K562 (cell line): ENCODE measurements around the gene EMILIN3. TPM values are rescaled to one million over a fixed set of nuclear protein-coding genes. Genes with fewer than 3 reads are reported as not detected.

Experiments
- ATAC-seq: fragments of 200-7000 bp; cut with Tn5 transposase; 3 replicates; pipeline ENCODE4 v1.9.1; 2020; ENCODE audit warnings: moderate library complexity
- BruUV-seq: library from RNA; stranded (reverse); fragments of 400-500 nt; replicated peaks from 2 replicates; lab custom pipeline; 2021; lab: Mats Ljungman, UMichigan
- CTCF ChIA-PET: fragments of 300-600 bp; formaldehyde crosslinking; extraction: SDS; loops from one replicate; lab custom pipeline; 2021; ENCODE audit warnings: low intra/inter-chr PET ratio; lab: Yijun Ruan, JAX
- POLR2A ChIA-PET: fragments of 300-600, 350-650 bp; sonication (Branson Sonifier 250); formaldehyde crosslinking; extraction: SDS; loops from one replicate; lab custom pipeline; 2021; ENCODE audit warnings: antibody characterized with exemption, inconsistent platforms; lab: Yijun Ruan, JAX
- DNase-seq, 4 experiments: peaks; one replicate each; pipeline versions ENCODE4 v3.0.0 to v3.0.0-alpha.2; 2011 to 2018; ENCODE audit warnings: low spot score in 3 of 4, mixed read lengths in 3 of 4; ENCODE audit errors: extremely low read depth in 1 of 4
- FAIRE-seq: peaks from 2 replicates; lab custom pipeline; 2011; peaks lifted over from hg19 to GRCh38; lab: Jason Lieb, UNC
- H2AFZ ChIP-seq: 2 replicates; pipeline ENCODE4 v1.6.0; 2011; ENCODE audit warnings: low read depth, low read length, control low read depth, inconsistent platforms
- H3K27ac ChIP-seq: fragments of 200-600 bp; 3 replicates; pipeline ENCODE4 v1.8.0; 2011; ENCODE audit warnings: low read depth, mild to moderate bottlenecking, control low read depth, inconsistent platforms, low read length, moderate library complexity, mixed read lengths; ENCODE audit errors: extremely low read depth
- H3K27me3 ChIP-seq, 2 experiments: fragments of 300-600 bp in 1 of 2; 2 replicates in 1 of 2; 3 replicates in 1 of 2; pipeline versions ENCODE4 v1.6.0 to v1.8.0; 2011; ENCODE audit warnings: inconsistent platforms in 2 of 2, low read length in 2 of 2, mild to moderate bottlenecking in 1 of 2, mixed read lengths in 1 of 2, moderate library complexity in 1 of 2; ENCODE audit not compliant: control insufficient read depth in 2 of 2, insufficient read depth in 2 of 2
- H3K36me3 ChIP-seq: fragments of 300-600 bp; 3 replicates; pipeline ENCODE4 v1.8.0; 2011; ENCODE audit warnings: mild to moderate bottlenecking, low read length, inconsistent platforms; ENCODE audit not compliant: control insufficient read depth, insufficient read depth
- H3K4me1 ChIP-seq, 2 experiments: fragments of 200-600 bp in 1 of 2; replicated peaks in 1 of 2; 2 replicates in 1 of 2; 3 replicates in 1 of 2; pipeline versions ENCODE4 v1.5.1 to v1.8.0; 2011; ENCODE audit warnings: inconsistent platforms in 2 of 2, low read length in 2 of 2, mild to moderate bottlenecking in 1 of 2, mixed read lengths in 1 of 2, moderate library complexity in 1 of 2; ENCODE audit not compliant: control insufficient read depth in 2 of 2, insufficient read depth in 2 of 2
- H3K4me2 ChIP-seq: 2 replicates; pipeline ENCODE4 v1.6.1; 2011; ENCODE audit warnings: low read length, control low read depth, inconsistent platforms, mixed read lengths; ENCODE audit not compliant: insufficient read depth
- H3K4me3 ChIP-seq: fragments of 200-600 bp; sonication (generic), shearing (Covaris generic); 2 replicates; pipeline ENCODE4 v1.5.1; 2016; ENCODE audit warnings: control low read depth, inconsistent platforms
- H3K79me2 ChIP-seq: fragments of 200-600 bp; 3 replicates; pipeline ENCODE4 v1.8.0; 2011; ENCODE audit warnings: low read length, inconsistent platforms; ENCODE audit not compliant: control insufficient read depth, insufficient read depth
- H3K9ac ChIP-seq, 2 experiments: 2 replicates each; pipeline versions ENCODE4 v1.6.0 to v1.6.1; 2011; ENCODE audit warnings: low read depth in 2 of 2, low read length in 2 of 2, control low read depth in 1 of 2, inconsistent platforms in 1 of 2, mild to moderate bottlenecking in 1 of 2, mixed read lengths in 1 of 2; ENCODE audit not compliant: insufficient read depth in 1 of 2
- H3K9me1 ChIP-seq: one replicate; pipeline ENCODE4 v1.6.0; 2011; ENCODE audit warnings: inconsistent platforms, mild to moderate bottlenecking, low read length, moderate library complexity; ENCODE audit not compliant: control insufficient read depth, insufficient read depth
- H3K9me3 ChIP-seq: replicated peaks from 2 replicates; pipeline ENCODE4 v1.5.1; 2011; ENCODE audit warnings: low read depth, low read length, inconsistent platforms; ENCODE audit not compliant: control insufficient read depth, insufficient read depth
- H4K20me1 ChIP-seq: replicated peaks from 2 replicates; pipeline ENCODE4 v1.6.1; 2011; ENCODE audit warnings: low read length, inconsistent platforms, mixed read lengths; ENCODE audit not compliant: control insufficient read depth, insufficient read depth
- C11orf30 ChIP-seq: fragments of 450-650 bp; IDR thresholded peaks from 2 replicates; pipeline ENCODE4 v1.6.1; 2016; ENCODE audit warnings: low read depth, mild to moderate bottlenecking
- E4F1 ChIP-seq: fragments of 250-450 bp; sonication (Bioruptor Pico); IDR thresholded peaks from 2 replicates; pipeline ENCODE4 v1.5.0; 2021; ENCODE audit warnings: mild to moderate bottlenecking, borderline replicate concordance
- HMG20B ChIP-seq: fragments of 250-450 bp; sonication (Bioruptor Pico); IDR thresholded peaks from 2 replicates; pipeline ENCODE4 v1.5.0; 2021; ENCODE audit warnings: mild to moderate bottlenecking
- HNRNPLL ChIP-seq: fragments of 200-400 bp; formaldehyde crosslinking; IDR thresholded peaks from 2 replicates; pipeline ENCODE4 v1.6.1; 2017; ENCODE audit warnings: low read length, low read depth, mild to moderate bottlenecking; ENCODE audit not compliant: poor library complexity, severe bottlenecking
- NBN ChIP-seq: fragments of 450-650 bp; IDR thresholded peaks from 2 replicates; pipeline ENCODE4 v1.6.1; 2016; ENCODE audit warnings: low read depth, mild to moderate bottlenecking
- RFX7 ChIP-seq: fragments of 250-450 bp; sonication (Bioruptor Pico); IDR thresholded peaks from 2 replicates; pipeline ENCODE4 v1.5.1; 2021; ENCODE audit warnings: mild to moderate bottlenecking
- TAF7 ChIP-seq: fragments of 450-650 bp; IDR thresholded peaks from 2 replicates; pipeline ENCODE4 v1.6.1; 2016; ENCODE audit warnings: missing genetic modification characterization, missing compliant biosample characterization
- ZNF589 ChIP-seq: fragments of 200-800 bp; sonication (Bioruptor generic); IDR thresholded peaks from 2 replicates; pipeline ENCODE4 v1.6.1; 2016; ENCODE audit warnings: low read depth, missing genetic modification characterization, missing compliant biosample characterization
- WGBS: fragments of 100-300 bp; shearing (Covaris generic); methylation state at CpG from one replicate; pipeline ENCODE4 v1.1.6; 2016; ENCODE audit warnings: low coverage, mixed read lengths; ENCODE audit not compliant: insufficient coverage; ENCODE audit errors: missing lambda C conversion rate; 5-methylcytosine and 5-hydroxymethylcytosine counted together
- in situ Hi-C: fragments of 300-500 bp; cut with MboI; formaldehyde crosslinking; loops from 4 replicates; pipeline ENCODE4 v1.15.0; 2018; ENCODE audit warnings: inconsistent platforms, mixed read lengths
- intact Hi-C: fragments of 100-400 bp; cut with micrococcal nuclease; formaldehyde crosslinking; loops from 2 replicates; pipeline ENCODE4 v1.14.2; 2022
- polyA plus RNA-seq, 8 experiments: library from polyadenylated mRNA; depleted of rRNA in 4 of 8; stranded (reverse) in 5 of 8; unstranded in 3 of 8; fragments of >200 nt; fragmentation: Nextera tagmentation in 2 of 8; fragmentation: Illumina TruSeq in 1 of 8; extraction: Ambion mirVana in 2 of 8; extraction: Trizol in 1 of 8; gene quantifications; 2 replicates each; pipeline versions ENCODE4 v1.2.1 to v1.2.3, GENCODE V29; 2011 to 2014; ENCODE audit warnings: inconsistent platforms in 1 of 8, missing spikeins in 1 of 8
- total RNA-seq, 7 experiments: library from RNA; depleted of rRNA in 6 of 7; stranded (reverse); fragments of >200 nt in 6 of 7; fragmentation: Illumina TruSeq in 2 of 7; extraction: Trizol in 2 of 7; gene quantifications; 2 replicates each; pipeline versions ENCODE4 v1.2.1 to v1.2.3, GENCODE V29; 2011 to 2021; ENCODE audit warnings: low replicate concordance in 1 of 7

The EMILIN3 gene
- total and polyA plus RNA-seq, 9 of the 15 experiments (the other 6 are each of a cell fraction or from before 2014, with no cell fraction given) = 0.01 to 0.07 TPM; not detected in 7

GRCh38 chr20:41364236-41364855 is 2.3 kb downstream of the EMILIN3 start:
- in situ Hi-C loops (no loop called here), intact Hi-C loops (no loop called here)
- no peak overlapping the region for H3K4me2 ChIP-seq
- no peak overlapping the region for H2AFZ ChIP-seq
- H3K27me3 ChIP-seq = peaks cover 34 to 68% of the 10 kb centered on the region in 2 experiments; a peak in 4 of 5 replicates
- no peak overlapping the region for H3K4me3 ChIP-seq
- no peak overlapping the region for H3K27ac ChIP-seq
- no peaks in the 10 kb centered on the region for H3K9me3 ChIP-seq
- H3K4me1 ChIP-seq = peaks cover 0 to 38% of the 10 kb centered on the region in 2 experiments; a peak in 2 of 5 replicates
- no TSS peak for BruUV-seq
- no peak for DNase-seq
- no peaks in the 10 kb centered on the region for H3K79me2 ChIP-seq
- POLR2A ChIA-PET = interaction anchor here (0.6 kb wide), 1 partner anchor 251 kb away, joined by 3 read pairs; no protein-coding TSS in a partner anchor
- H3K9ac ChIP-seq = no peak overlapping the region
- CTCF ChIA-PET = no interaction called here
- no peak for FAIRE-seq
- no peak for ATAC-seq
- no peaks in the 10 kb centered on the region for H3K9me1 ChIP-seq
- no peaks in the 10 kb centered on the region for H3K36me3 ChIP-seq
- peaks cover 31% of the 10 kb centered on the region for H4K20me1 ChIP-seq
- WGBS = 0% methylated on average over 8 of the region's 13 CpGs
- TF ChIP-seq HMG20B (CRISPR knock-in tag) (no peak), NBN (no peak), RFX7 (no peak), TAF7 (no peak), C11orf30 (no peak), HNRNPLL (no peak), E4F1 (CRISPR knock-in tag) (no peak), ZNF589 (no peak)
